Transverse colon (tissue), 4 donors: ENCODE results near the gene NID1.

ENCODE experiments used
- POLR2A ChIP-seq: fragments of 450-650 bp; IDR thresholded peaks from one replicate; pipeline ENCODE4 v1.6.1; 2016; ENCODE audit warnings: antibody characterized with exemption, mild to moderate bottlenecking, moderate library complexity
- POLR2AphosphoS5 ChIP-seq, 3 donors: sonication (generic); formaldehyde crosslinking; IDR thresholded peaks; one replicate each; pipeline ENCODE4 v1.6.1; 2016; ENCODE audit warnings: antibody characterized with exemption in 3 of 3
- TF ChIP-seq, protein P1 (sequence below), 5 experiments: fragments of 200-600 bp in 3 of 5; fragments of 450-650 bp in 2 of 5; sonication (generic) in 3 of 5; IDR thresholded peaks; 1 replicate in 2 of 5; 2 replicates in 3 of 5; pipeline ENCODE4 v1.5.1; 2016 to 2017; ENCODE audit warnings: antibody characterized with exemption in 5 of 5, inconsistent platforms in 3 of 5, mild to moderate bottlenecking in 2 of 5, moderate library complexity in 1 of 5

DNA sequence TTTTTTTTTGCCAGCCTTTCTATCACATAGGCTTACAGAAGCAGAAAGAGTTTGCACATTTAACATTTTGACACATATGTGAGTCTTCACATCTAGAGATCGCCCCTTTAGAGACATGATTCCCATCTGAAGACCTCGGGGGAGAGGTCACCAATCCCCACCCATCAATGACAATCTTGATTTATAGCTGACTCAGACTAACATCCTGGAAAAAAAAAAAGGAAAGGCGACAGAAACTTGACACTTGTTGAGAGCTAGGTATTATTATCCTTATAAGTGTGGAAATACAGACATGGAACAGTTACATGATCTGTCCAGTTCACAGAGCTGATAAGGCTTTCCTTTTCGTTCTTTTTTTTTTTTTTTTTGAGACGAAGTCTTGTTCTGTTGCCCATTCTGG, 28.0 kb upstream of the NID1 start:
- TF ChIP-seq, protein P1, sequence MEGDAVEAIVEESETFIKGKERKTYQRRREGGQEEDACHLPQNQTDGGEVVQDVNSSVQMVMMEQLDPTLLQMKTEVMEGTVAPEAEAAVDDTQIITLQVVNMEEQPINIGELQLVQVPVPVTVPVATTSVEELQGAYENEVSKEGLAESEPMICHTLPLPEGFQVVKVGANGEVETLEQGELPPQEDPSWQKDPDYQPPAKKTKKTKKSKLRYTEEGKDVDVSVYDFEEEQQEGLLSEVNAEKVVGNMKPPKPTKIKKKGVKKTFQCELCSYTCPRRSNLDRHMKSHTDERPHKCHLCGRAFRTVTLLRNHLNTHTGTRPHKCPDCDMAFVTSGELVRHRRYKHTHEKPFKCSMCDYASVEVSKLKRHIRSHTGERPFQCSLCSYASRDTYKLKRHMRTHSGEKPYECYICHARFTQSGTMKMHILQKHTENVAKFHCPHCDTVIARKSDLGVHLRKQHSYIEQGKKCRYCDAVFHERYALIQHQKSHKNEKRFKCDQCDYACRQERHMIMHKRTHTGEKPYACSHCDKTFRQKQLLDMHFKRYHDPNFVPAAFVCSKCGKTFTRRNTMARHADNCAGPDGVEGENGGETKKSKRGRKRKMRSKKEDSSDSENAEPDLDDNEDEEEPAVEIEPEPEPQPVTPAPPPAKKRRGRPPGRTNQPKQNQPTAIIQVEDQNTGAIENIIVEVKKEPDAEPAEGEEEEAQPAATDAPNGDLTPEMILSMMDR (IDR thresholded peaks at IDR 0.05): no peak
- TF ChIP-seq POLR2A (no peak), POLR2AphosphoS5 (IDR thresholded peaks at IDR 0.05) (no peak)
